ENCODE results near the gene LINC00305.

The LINC00305 gene

GRCh38 chr18:64134044-64134747 lies 14.7 kb downstream of the LINC00305 start:
- no peak overlapping the region for H3K4me3 Mint-ChIP-seq

GRCh38 chr18:64132871-64133270 lies 16.0 kb downstream of the LINC00305 start:
- H3K4me3 Mint-ChIP-seq: no peak overlapping the region
- no peaks in the 10 kb centered on the region for H3K4me1 Mint-ChIP-seq (ENCODE audit: low read depth)
- no peaks in the 10 kb centered on the region for H3K27me3 Mint-ChIP-seq (ENCODE audit: low read depth)
- no peaks in the 10 kb centered on the region for H3K9me3 Mint-ChIP-seq
- no peak overlapping the region for H3K27ac Mint-ChIP-seq
- H3K36me3 Mint-ChIP-seq (ENCODE audit: low read depth): no peaks in the 10 kb centered on the region

More at GRCh38 chr18:64134044-64134747, 14.7 kb downstream of the LINC00305 start:
- Mint-ChIP-seq H3K4me1 (ENCODE audit: low read depth) (no peaks in the 10 kb centered on the region), H3K9me3 (no peaks in the 10 kb centered on the region), H3K27ac (no peak overlapping the region), H3K27me3 (ENCODE audit: low read depth) (no peaks in the 10 kb centered on the region), H3K36me3 (ENCODE audit: low read depth) (no peaks in the 10 kb centered on the region)

GRCh38 chr18:64131314-64131713 lies 17.6 kb downstream of the LINC00305 start:
- Mint-ChIP-seq H3K4me3 (no peak overlapping the region), H3K9me3 (no peaks in the 10 kb centered on the region), H3K36me3 (ENCODE audit: low read depth) (no peaks in the 10 kb centered on the region), H3K27me3 (ENCODE audit: low read depth) (no peaks in the 10 kb centered on the region), H3K4me1 (ENCODE audit: low read depth) (no peaks in the 10 kb centered on the region), H3K27ac (no peak overlapping the region)

- Mint-ChIP-seq H3K27ac (no peak overlapping the region), H3K27me3 (ENCODE audit: low read depth) (no peaks in the 10 kb centered on the region), H3K4me3 (no peak overlapping the region), H3K9me3 (no peaks in the 10 kb centered on the region), H3K36me3 (ENCODE audit: low read depth) (no peaks in the 10 kb centered on the region), H3K4me1 (ENCODE audit: low read depth) (no peaks in the 10 kb centered on the region)
These were observed 21.7 kb downstream of the LINC00305 start for GRCh38 chr18:64127172-64127571.

- H3K4me1 Mint-ChIP-seq (ENCODE audit: low read depth): no peaks in the 10 kb centered on the region
- H3K4me3 Mint-ChIP-seq: no peak overlapping the region
- H3K27me3 Mint-ChIP-seq (ENCODE audit: low read depth): no peaks in the 10 kb centered on the region
- H3K27ac Mint-ChIP-seq: no peak overlapping the region
- no peaks in the 10 kb centered on the region for H3K36me3 Mint-ChIP-seq (ENCODE audit: low read depth)
- no peaks in the 10 kb centered on the region for H3K9me3 Mint-ChIP-seq
These were observed 29.0 kb downstream of the LINC00305 start for GRCh38 chr18:64119916-64120315.

GRCh38 chr18:64118406-64118805 lies 30.5 kb downstream of the LINC00305 start:
- H3K9me3 Mint-ChIP-seq: no peaks in the 10 kb centered on the region
- H3K36me3 Mint-ChIP-seq (ENCODE audit: low read depth): no peaks in the 10 kb centered on the region
- no peaks in the 10 kb centered on the region for H3K4me1 Mint-ChIP-seq (ENCODE audit: low read depth)
- no peak overlapping the region for H3K4me3 Mint-ChIP-seq
- H3K27me3 Mint-ChIP-seq (ENCODE audit: low read depth): no peaks in the 10 kb centered on the region
- H3K27ac Mint-ChIP-seq: no peak overlapping the region

GRCh38 chr18:64116571-64117175 lies 32.2 kb downstream of the LINC00305 start:
- no peaks in the 10 kb centered on the region for H3K27me3 Mint-ChIP-seq (ENCODE audit: low read depth)
- no peaks in the 10 kb centered on the region for H3K36me3 Mint-ChIP-seq (ENCODE audit: low read depth)
- no peak overlapping the region for H3K27ac Mint-ChIP-seq
- no peaks in the 10 kb centered on the region for H3K9me3 Mint-ChIP-seq
- no peaks in the 10 kb centered on the region for H3K4me1 Mint-ChIP-seq (ENCODE audit: low read depth)
- no peak overlapping the region for H3K4me3 Mint-ChIP-seq

- no peaks in the 10 kb centered on the region for H3K27me3 Mint-ChIP-seq (ENCODE audit: low read depth)
- no peak overlapping the region for H3K27ac Mint-ChIP-seq
- H3K4me1 Mint-ChIP-seq (ENCODE audit: low read depth): no peaks in the 10 kb centered on the region
- H3K4me3 Mint-ChIP-seq: no peak overlapping the region
- H3K36me3 Mint-ChIP-seq (ENCODE audit: low read depth): no peaks in the 10 kb centered on the region
- H3K9me3 Mint-ChIP-seq: no peaks in the 10 kb centered on the region
These were observed 33.0 kb downstream of the LINC00305 start for GRCh38 chr18:64115881-64116280.

GRCh38 chr18:64111950-64112349 lies 36.9 kb downstream of the LINC00305 start:
- no peak overlapping the region for H3K27ac Mint-ChIP-seq
- H3K36me3 Mint-ChIP-seq (ENCODE audit: low read depth): no peaks in the 10 kb centered on the region
- no peak overlapping the region for H3K4me3 Mint-ChIP-seq
- no peaks in the 10 kb centered on the region for H3K27me3 Mint-ChIP-seq (ENCODE audit: low read depth)
- no peaks in the 10 kb centered on the region for H3K9me3 Mint-ChIP-seq
- H3K4me1 Mint-ChIP-seq (ENCODE audit: low read depth): no peaks in the 10 kb centered on the region

GRCh38 chr18:64110692-64111480 lies 38.0 kb downstream of the LINC00305 start:
- no peaks in the 10 kb centered on the region for H3K9me3 Mint-ChIP-seq
- H3K4me3 Mint-ChIP-seq: no peak overlapping the region
- H3K4me1 Mint-ChIP-seq (ENCODE audit: low read depth): no peaks in the 10 kb centered on the region
- no peak overlapping the region for H3K27ac Mint-ChIP-seq
- H3K27me3 Mint-ChIP-seq (ENCODE audit: low read depth): no peaks in the 10 kb centered on the region
- no peaks in the 10 kb centered on the region for H3K36me3 Mint-ChIP-seq (ENCODE audit: low read depth)

- Mint-ChIP-seq H3K9me3 (no peaks in the 10 kb centered on the region), H3K27ac (no peak overlapping the region), H3K36me3 (ENCODE audit: low read depth) (no peaks in the 10 kb centered on the region), H3K4me3 (no peak overlapping the region), H3K27me3 (ENCODE audit: low read depth) (no peaks in the 10 kb centered on the region), H3K4me1 (ENCODE audit: low read depth) (no peaks in the 10 kb centered on the region)
These were observed 44.9 kb downstream of the LINC00305 start for GRCh38 chr18:64103986-64104385.

GRCh38 chr18:64100116-64100922 lies 48.6 kb downstream of the LINC00305 start:
- Mint-ChIP-seq H3K4me3 (no peak overlapping the region), H3K36me3 (ENCODE audit: low read depth) (no peaks in the 10 kb centered on the region), H3K9me3 (no peaks in the 10 kb centered on the region), H3K27ac (no peak overlapping the region), H3K4me1 (ENCODE audit: low read depth) (no peaks in the 10 kb centered on the region), H3K27me3 (ENCODE audit: low read depth) (no peaks in the 10 kb centered on the region)

GRCh38 chr18:64099244-64099643 lies 49.6 kb downstream of the LINC00305 start:
- Mint-ChIP-seq H3K4me1 (ENCODE audit: low read depth) (no peaks in the 10 kb centered on the region), H3K36me3 (ENCODE audit: low read depth) (no peaks in the 10 kb centered on the region), H3K27me3 (ENCODE audit: low read depth) (no peaks in the 10 kb centered on the region), H3K4me3 (no peak overlapping the region), H3K9me3 (no peaks in the 10 kb centered on the region), H3K27ac (no peak overlapping the region)

- Mint-ChIP-seq H3K4me1 (ENCODE audit: low read depth) (no peaks in the 10 kb centered on the region), H3K4me3 (no peak overlapping the region), H3K9me3 (no peaks in the 10 kb centered on the region), H3K36me3 (ENCODE audit: low read depth) (no peaks in the 10 kb centered on the region), H3K27me3 (ENCODE audit: low read depth) (no peaks in the 10 kb centered on the region), H3K27ac (no peak overlapping the region)
These were observed 51.4 kb downstream of the LINC00305 start for GRCh38 chr18:64097497-64097896.
